Body of pancreas (tissue), 4 donors: ENCODE results near the gene RTCB. TPM values are rescaled to one million over a fixed set of nuclear protein-coding genes. Genes with fewer than 3 reads are reported as not detected.

Experiments
- ATAC-seq: fragments of 150-250 bp; one replicate; pipeline ENCODE4 v1.9.1; 2016
- DNase-seq, 4 donors: peaks; one replicate each; pipeline ENCODE4 v3.0.0-alpha.2; 2019
- H3K27ac ChIP-seq, 4 donors: fragments of 200-600 bp; sonication (generic); 1 replicate in 3 of 4; 2 replicates in 1 of 4; pipeline versions ENCODE4 v1.5.1 to v1.6.1; 2016 to 2019; ENCODE audit warnings: mild to moderate bottlenecking in 1 of 4, mixed read lengths in 1 of 4, moderate library complexity in 1 of 4
- H3K27me3 ChIP-seq, 2 donors: fragments of 200-600 bp; sonication (generic); one replicate each; pipeline ENCODE4 v1.6.0; 2016; ENCODE audit warnings: mild to moderate bottlenecking in 1 of 2
- H3K36me3 ChIP-seq, 2 donors: fragments of 200-600 bp; sonication (generic); replicated peaks in 1 of 2; 2 replicates each; pipeline ENCODE4 v1.5.1; 2016; ENCODE audit warnings: low read depth in 2 of 2; ENCODE audit not compliant: insufficient read depth in 1 of 2
- H3K4me1 ChIP-seq: fragments of 200-600 bp; sonication (generic); one replicate; pipeline ENCODE4 v1.6.0; 2016
- H3K4me3 ChIP-seq, 2 donors: fragments of 200-600 bp; sonication (generic); 1 replicate in 1 of 2; 2 replicates in 1 of 2; pipeline ENCODE4 v1.5.1; 2016 to 2019
- H3K9me3 ChIP-seq, 3 donors: fragments of 200-600 bp; sonication (generic); 1 replicate in 2 of 3; 2 replicates in 1 of 3; pipeline ENCODE4 v1.5.1; 2016
- CTCF ChIP-seq, 7 experiments: fragments of 450-650 bp in 4 of 7; fragments of 200-600 bp in 3 of 7; sonication (generic) in 3 of 7; IDR thresholded peaks; one replicate each; pipeline ENCODE4 v1.5.1; 2016 to 2019; ENCODE audit warnings: antibody characterized with exemption in 7 of 7
- POLR2A ChIP-seq, 3 donors: fragments of 450-650 bp; IDR thresholded peaks; one replicate each; pipeline ENCODE4 v1.6.1; 2016; ENCODE audit warnings: antibody characterized with exemption in 3 of 3, mild to moderate bottlenecking in 2 of 3
- WGBS, 2 donors: methylation state at CpG; one replicate each; pipeline ENCODE4 v1.1.5; 2017; 5-methylcytosine and 5-hydroxymethylcytosine counted together
- intact Hi-C: fragments of 100-400 bp; cut with DNase I; formaldehyde crosslinking; loops from one replicate; pipeline ENCODE4 v1.15.1; 2023
- total RNA-seq, 2 donors: library from RNA; depleted of rRNA; stranded (reverse); fragments of >200 nt; gene quantifications; one replicate each; pipeline ENCODE4 v1.1.0, GENCODE V29; 2016

Gene RTCB
- total RNA-seq = 10 to 100 TPM; 50.6 to 64.3 TPM

DNA sequence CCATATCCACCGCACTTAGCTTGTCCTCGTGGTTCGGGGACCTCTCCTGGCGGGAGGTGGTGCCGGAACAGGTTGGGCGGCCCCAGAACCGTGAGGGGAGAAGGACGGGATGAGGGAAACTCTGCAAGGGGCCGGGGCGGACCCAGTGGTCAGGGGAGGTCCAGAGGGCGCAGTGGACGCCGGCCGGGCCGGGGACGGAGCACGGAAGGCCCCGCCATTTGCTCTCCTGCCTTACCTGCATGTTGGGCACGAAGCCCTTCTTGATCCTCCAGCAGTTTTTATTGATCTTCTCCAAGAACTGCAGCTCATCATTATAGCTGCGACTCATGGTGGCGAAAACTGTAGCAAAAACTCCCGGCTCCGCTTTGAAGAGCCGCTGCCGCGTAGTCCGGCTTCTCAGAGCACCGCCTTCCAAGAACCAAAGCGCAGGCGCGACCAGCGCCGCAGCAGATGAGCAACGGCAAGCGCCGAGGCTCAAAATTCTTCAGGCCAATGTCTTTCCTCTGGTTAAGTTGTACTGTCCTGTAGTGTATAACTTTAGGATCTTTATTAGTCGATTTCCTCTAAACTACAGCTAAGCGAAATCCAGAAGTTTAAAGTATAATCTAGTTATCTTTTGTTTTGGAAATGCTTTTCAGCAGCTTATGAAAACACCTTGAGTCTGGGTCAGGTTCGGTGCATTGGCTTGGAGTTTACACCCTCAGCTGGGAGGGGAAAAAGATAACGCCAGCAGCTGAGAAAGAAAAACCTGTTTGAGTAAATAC lies at the start of gene RTCB:
TSS of gene RTCB (minus strand) at position 419 of the 764 bp plus-strand sequence. CDS start at position 328, 91 bp downstream.
- peak within 1 kb of the TSS; percentile 21 to 83 (median 60) for H3K27ac ChIP-seq
- no peaks in the 10 kb centered on the region for H3K9me3 ChIP-seq
- peaks cover 0 to 5% of the 10 kb centered on the region in 2 donors for H3K36me3 ChIP-seq
- 1% methylated on average over 23 to 40 of the region's 40 CpGs for WGBS, 2 donors
- peak within 1 kb of the TSS; percentile 77 to 97 for H3K4me3 ChIP-seq
- DNase-seq (peak; percentile 89 to 91 (median 90)), ATAC-seq (peak; percentile 92)
- peaks cover 23% of the 10 kb centered on the region for H3K4me1 ChIP-seq
- intact Hi-C loops = no loop called here
- H3K27me3 ChIP-seq = no peaks in the 10 kb centered on the region
- TF ChIP-seq CTCF (IDR thresholded peaks at IDR 0.05) (peak in 1 of 7 experiments; percentile 0), POLR2A (IDR thresholded peaks at IDR 0.05) (peak in 2 of 3 donors; percentile 74 to 75)

- Histone ChIP-seq H3K4me3 (no peak overlapping the region), H3K9me3 (no peaks in the 10 kb centered on the region), H3K4me1 (no peaks in the 10 kb centered on the region), H3K27ac (no peak overlapping the region), H3K36me3 (no peaks in the 10 kb centered on the region), H3K27me3 (no peaks in the 10 kb centered on the region)
- TF ChIP-seq POLR2A (IDR thresholded peaks at IDR 0.05) (no peak), CTCF (IDR thresholded peaks at IDR 0.05) (no peak)
- no peak for ATAC-seq
- no peak for DNase-seq
- intact Hi-C loops = no loop called here
- WGBS, 2 donors = 63 to 70% methylated on average over 4 of the region's 4 CpGs
Observed at GRCh38 chr22:32457031-32457430, 45.0 kb upstream of the RTCB start.

- ATAC-seq = no peak
- 47 to 52% methylated on average over 4 of the region's 4 CpGs for WGBS, 2 donors
- H3K9me3 ChIP-seq = no peaks in the 10 kb centered on the region
- intact Hi-C loops = no loop called here
- no peak for TF ChIP-seq POLR2A (IDR thresholded peaks at IDR 0.05)
- TF ChIP-seq CTCF (IDR thresholded peaks at IDR 0.05) = no peak
- H3K27ac ChIP-seq = no peak overlapping the region
- H3K36me3 ChIP-seq = no peaks in the 10 kb centered on the region
- H3K4me1 ChIP-seq = no peaks in the 10 kb centered on the region
- DNase-seq = no peak
- H3K27me3 ChIP-seq = no peaks in the 10 kb centered on the region
- no peak overlapping the region for H3K4me3 ChIP-seq
Observed at GRCh38 chr22:32448980-32449379, 36.9 kb upstream of the RTCB start.

DNA sequence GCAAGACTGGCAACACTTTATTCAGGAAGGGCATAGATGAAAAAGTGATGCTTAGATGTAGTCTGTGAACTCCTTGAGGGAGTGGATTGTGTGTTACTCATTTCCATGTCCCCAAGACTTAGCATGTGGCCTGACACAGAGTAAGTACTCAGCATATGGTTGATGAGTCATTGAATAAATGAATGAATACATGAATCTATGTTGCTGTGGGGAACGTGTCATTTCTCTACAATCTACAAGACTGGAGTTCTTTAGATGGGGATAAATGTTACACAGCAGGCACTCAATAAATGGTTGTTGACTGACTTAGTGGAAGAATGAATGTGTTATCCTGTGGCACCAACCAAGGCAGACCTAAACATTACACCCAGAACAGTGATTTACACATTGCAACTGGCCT lies 34.3 kb upstream of the RTCB start:
- 29 to 62% methylated on average over 1 of the region's 1 CpG for WGBS, 2 donors
- no peaks in the 10 kb centered on the region for H3K36me3 ChIP-seq
- H3K27ac ChIP-seq = no peak overlapping the region
- H3K9me3 ChIP-seq = no peaks in the 10 kb centered on the region
- H3K27me3 ChIP-seq = no peaks in the 10 kb centered on the region
- DNase-seq (no peak), ATAC-seq (no peak)
- H3K4me3 ChIP-seq = no peak overlapping the region
- no peaks in the 10 kb centered on the region for H3K4me1 ChIP-seq
- intact Hi-C loops = no loop called here
- no peak for TF ChIP-seq CTCF (IDR thresholded peaks at IDR 0.05)
- TF ChIP-seq POLR2A (IDR thresholded peaks at IDR 0.05) = no peak

- Histone ChIP-seq H3K9me3 (no peaks in the 10 kb centered on the region), H3K36me3 (no peaks in the 10 kb centered on the region), H3K27ac (no peak overlapping the region), H3K4me1 (no peaks in the 10 kb centered on the region), H3K4me3 (no peak overlapping the region), H3K27me3 (no peaks in the 10 kb centered on the region)
- DNase-seq (no peak), ATAC-seq (no peak)
- intact Hi-C loops = no loop called here
- 13 to 30% methylated on average over 6 of the region's 6 CpGs for WGBS, 2 donors
- no peak for TF ChIP-seq POLR2A (IDR thresholded peaks at IDR 0.05)
- TF ChIP-seq CTCF (IDR thresholded peaks at IDR 0.05) = no peak
Observed at GRCh38 chr22:32444068-32444467, 32.0 kb upstream of the RTCB start.
